Transverse colon (tissue), 4 donors: ENCODE data around the gene SLF2. TPM values are rescaled to one million over a fixed set of nuclear protein-coding genes. Genes with fewer than 3 reads are reported as not detected.

Experiments
- DNase-seq: peaks from one replicate; pipeline ENCODE4 v3.0.0-alpha.2; 2019
- H3K27ac ChIP-seq, 4 donors: fragments of 200-600 bp; sonication (generic); 2 replicates each; pipeline ENCODE4 v1.5.1; 2016 to 2018; ENCODE audit warnings: inconsistent platforms in 4 of 4
- H3K27me3 ChIP-seq: fragments of 200-600 bp; sonication (generic); 2 replicates; pipeline ENCODE4 v1.5.1; 2017; ENCODE audit warnings: inconsistent platforms
- H3K36me3 ChIP-seq, 4 donors: fragments of 200-600 bp; sonication (generic); 2 replicates each; pipeline ENCODE4 v1.5.1; 2017 to 2019; ENCODE audit warnings: inconsistent platforms in 4 of 4
- H3K4me1 ChIP-seq, 4 donors: fragments of 200-600 bp; sonication (generic); 2 replicates each; pipeline ENCODE4 v1.5.1; 2017 to 2020; ENCODE audit warnings: inconsistent platforms in 4 of 4
- H3K4me3 ChIP-seq, 4 donors: fragments of 200-600 bp; sonication (generic); 1 replicate in 1 of 4; 2 replicates in 3 of 4; pipeline versions ENCODE4 v1.5.1 to v1.6.1; 2017 to 2019; ENCODE audit warnings: inconsistent platforms in 4 of 4
- H3K9me3 ChIP-seq, 2 donors: fragments of 200-600 bp; sonication (generic); 2 replicates each; pipeline ENCODE4 v1.5.1; 2017 to 2019; ENCODE audit warnings: inconsistent platforms in 2 of 2
- CTCF ChIP-seq, 5 experiments: fragments of 200-600 bp in 3 of 5; fragments of 450-650 bp in 2 of 5; sonication (generic) in 3 of 5; IDR thresholded peaks; 1 replicate in 2 of 5; 2 replicates in 3 of 5; pipeline ENCODE4 v1.5.1; 2016 to 2017; ENCODE audit warnings: antibody characterized with exemption in 5 of 5, inconsistent platforms in 3 of 5, mild to moderate bottlenecking in 2 of 5, moderate library complexity in 1 of 5
- EP300 ChIP-seq: sonication (generic); formaldehyde crosslinking; IDR thresholded peaks from one replicate; pipeline ENCODE4 v1.6.1; 2017; ENCODE audit warnings: antibody characterized with exemption, low read depth
- POLR2A ChIP-seq: fragments of 450-650 bp; IDR thresholded peaks from one replicate; pipeline ENCODE4 v1.6.1; 2016; ENCODE audit warnings: antibody characterized with exemption, mild to moderate bottlenecking, moderate library complexity
- POLR2AphosphoS5 ChIP-seq, 3 donors: sonication (generic); formaldehyde crosslinking; IDR thresholded peaks; one replicate each; pipeline ENCODE4 v1.6.1; 2016; ENCODE audit warnings: antibody characterized with exemption in 3 of 3
- WGBS, 2 donors: methylation state at CpG; one replicate each; pipeline ENCODE4 v1.1.5; 2018; ENCODE audit warnings: low coverage in 1 of 2; 5-methylcytosine and 5-hydroxymethylcytosine counted together
- in situ Hi-C, 4 donors: fragments of 200-750 bp; cut with MboI; loops; one replicate each; pipeline versions ENCODE4 v1.15.0 to v1.15.1; 2017; ENCODE audit warnings: low sequenced_read_pairs in 3 of 4, low pct_ligation_motif_present in 1 of 4, low pct_unique_long_range_greater_than_20kb in 1 of 4
- intact Hi-C: fragments of 100-400 bp; cut with DNase I; formaldehyde crosslinking; loops from one replicate; pipeline ENCODE4 v1.15.1; 2023; ENCODE audit warnings: low total_unique reads
- total RNA-seq, 4 donors: library from RNA; depleted of rRNA; stranded (reverse); fragments of >200 nt; gene quantifications; one replicate each; pipeline ENCODE4 v1.1.0, GENCODE V29; 2016

Gene SLF2
- total RNA-seq, 4 donors from 2014 or later, result 25.4 to 55.1 (median 33.1) TPM

GRCh38 chr10:100889546-100889945 lies 23.2 kb upstream of the SLF2 start:
- no peak for DNase-seq
- 50 to 69% methylated on average over 2 to 4 of the region's 4 CpGs for WGBS, 2 donors
- no peak overlapping the region for H3K4me3 ChIP-seq
- no peaks in the 10 kb centered on the region for H3K36me3 ChIP-seq
- intact Hi-C loops, result no loop called here
- H3K27me3 ChIP-seq, result peaks cover 2% of the 10 kb centered on the region
- in situ Hi-C loops, result no loop called here
- TF ChIP-seq POLR2AphosphoS5 (IDR thresholded peaks at IDR 0.05) (no peak), POLR2A (no peak), CTCF (IDR thresholded peaks at IDR 0.05) (no peak), EP300 (no peak)
- peaks cover 0 to 4% (median 2%) of the 10 kb centered on the region in 4 donors for H3K4me1 ChIP-seq
- H3K27ac ChIP-seq, result peak overlapping the region in 1 of 4 donors; percentile 16
- no peaks in the 10 kb centered on the region for H3K9me3 ChIP-seq

- H3K36me3 ChIP-seq, result no peaks in the 10 kb centered on the region
- H3K4me1 ChIP-seq, result peaks cover 0 to 11% (median 7%) of the 10 kb centered on the region in 4 donors
- no peaks in the 10 kb centered on the region for H3K9me3 ChIP-seq
- peak overlapping the region in 1 of 4 donors; percentile 16 for H3K27ac ChIP-seq
- no peak for TF ChIP-seq CTCF (IDR thresholded peaks at IDR 0.05)
- TF ChIP-seq POLR2AphosphoS5 (IDR thresholded peaks at IDR 0.05), result no peak
- no peak for TF ChIP-seq EP300
- no peak for TF ChIP-seq POLR2A
- no peak for DNase-seq
- 76 to 77% methylated on average over 6 of the region's 6 CpGs for WGBS, 2 donors
- intact Hi-C loops (no loop called here), in situ Hi-C loops (no loop called here)
- H3K27me3 ChIP-seq, result peaks cover 3% of the 10 kb centered on the region
- no peak overlapping the region for H3K4me3 ChIP-seq
Measured at GRCh38 chr10:100890141-100890672, 22.6 kb upstream of the SLF2 start.

- no peak for TF ChIP-seq POLR2A
- TF ChIP-seq CTCF (IDR thresholded peaks at IDR 0.05), result no peak
- no peak for TF ChIP-seq EP300
- TF ChIP-seq POLR2AphosphoS5 (IDR thresholded peaks at IDR 0.05), result no peak
- H3K27ac ChIP-seq, result peak overlapping the region in 1 of 4 donors; percentile 16
- H3K4me1 ChIP-seq, result peaks cover 0 to 17% (median 12%) of the 10 kb centered on the region in 4 donors
- H3K9me3 ChIP-seq, result no peaks in the 10 kb centered on the region
- in situ Hi-C loops (no loop called here), intact Hi-C loops (no loop called here)
- H3K4me3 ChIP-seq, result no peak overlapping the region
- H3K27me3 ChIP-seq, result peaks cover 9% of the 10 kb centered on the region
- H3K36me3 ChIP-seq, result no peaks in the 10 kb centered on the region
- no peak for DNase-seq
- WGBS, 2 donors, result 74 to 86% methylated on average over 3 to 7 of the region's 7 CpGs
Measured at GRCh38 chr10:100890673-100891317, 22.0 kb upstream of the SLF2 start.

- in situ Hi-C loops (no loop called here), intact Hi-C loops (no loop called here)
- no peaks in the 10 kb centered on the region for H3K9me3 ChIP-seq
- DNase-seq, result peak; percentile 68
- no peaks in the 10 kb centered on the region for H3K36me3 ChIP-seq
- WGBS, 2 donors, result 50% methylated on average over 3 of the region's 3 CpGs; no CpG with 5 or more reads in 1 of the 2 donors
- TF ChIP-seq POLR2AphosphoS5 (IDR thresholded peaks at IDR 0.05) (peak in 1 of 3 donors; percentile 34), CTCF (IDR thresholded peaks at IDR 0.05) (no peak), POLR2A (peak; percentile 44), EP300 (no peak)
- H3K27ac ChIP-seq, result peak overlapping the region; percentile 84 to 88 (median 86)
- peaks cover 6 to 33% (median 16%) of the 10 kb centered on the region in 4 donors for H3K4me1 ChIP-seq
- peaks cover 9% of the 10 kb centered on the region for H3K27me3 ChIP-seq
- no peak overlapping the region for H3K4me3 ChIP-seq
Measured at GRCh38 chr10:100894033-100894432, 18.7 kb upstream of the SLF2 start.
